GM12891 (cell line): ENCODE data around the gene FAT4.

ENCODE experiments used
- POLR2A ChIP-seq: IDR thresholded peaks from 2 replicates; pipeline ENCODE4 v1.6.1; 2011; ENCODE audit warnings: low read depth, low read length, control low read depth
- POLR2AphosphoS5 ChIP-seq: IDR thresholded peaks from 2 replicates; pipeline ENCODE4 v1.6.1; 2011; ENCODE audit warnings: low read depth, low read length, control low read depth
- TAF1 ChIP-seq: IDR thresholded peaks from 2 replicates; pipeline ENCODE4 v1.6.1; 2011; ENCODE audit warnings: low read depth, low read length, control low read depth

DNA sequence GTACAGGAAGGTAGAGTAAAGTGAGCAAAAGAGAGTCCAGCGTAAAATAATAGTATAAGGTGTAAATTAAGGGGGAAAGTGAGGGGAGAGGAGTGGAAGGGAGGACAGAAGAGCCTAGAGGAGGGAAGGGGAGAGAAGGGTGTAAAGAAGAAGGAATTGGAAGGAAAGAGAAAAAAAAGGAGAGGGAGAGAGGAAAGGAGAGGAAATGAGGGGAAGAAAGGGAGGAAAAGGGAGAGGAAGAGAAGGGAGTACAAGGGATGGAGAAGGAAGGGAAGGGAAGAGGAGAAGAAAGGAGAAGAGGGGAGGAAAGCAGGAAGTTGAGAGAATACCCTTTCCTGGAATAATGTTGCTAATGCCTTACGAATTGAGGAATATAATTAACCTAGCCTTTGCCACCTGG, 3.3 kb upstream of the FAT4 start:
- TF ChIP-seq POLR2A (no peak), TAF1 (no peak), POLR2AphosphoS5 (no peak)
